ENCODE data around the gene RPS27. TPM values are rescaled to one million over a fixed set of nuclear protein-coding genes. Genes with fewer than 3 reads are reported as not detected.

Gene RPS27
- total and polyA plus RNA-seq, 2 of the 13 experiments (the other 11 are each of a cell fraction or from before 2014, with no cell fraction given) = 3,737 to 9,964 TPM

DNA sequence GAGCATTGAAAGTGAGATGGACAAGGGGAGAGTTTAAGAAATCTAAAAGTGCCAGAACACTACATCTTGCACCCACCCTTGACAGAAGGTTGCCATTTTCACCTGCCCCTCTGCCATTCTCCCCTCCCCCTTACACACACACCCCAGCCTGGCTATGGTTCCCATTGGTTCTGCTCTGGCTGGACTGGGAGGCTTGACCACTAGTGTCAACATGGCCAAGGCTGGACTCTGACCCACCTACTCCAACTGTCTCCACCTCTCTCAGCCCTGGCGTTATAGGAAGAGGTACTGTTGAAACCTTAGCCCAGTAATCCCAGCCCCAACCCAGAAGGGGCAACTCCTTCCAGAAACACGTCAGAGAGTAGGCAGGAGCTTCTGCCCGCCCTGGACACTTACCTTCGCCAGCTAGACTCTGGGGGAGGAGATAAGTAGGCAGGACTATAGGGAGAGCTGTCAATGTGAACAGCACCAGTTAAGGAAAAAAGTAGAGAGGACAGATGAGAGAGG lies 36.6 kb upstream of the RPS27 start (continued):
- TF ChIP-seq, protein P1, sequence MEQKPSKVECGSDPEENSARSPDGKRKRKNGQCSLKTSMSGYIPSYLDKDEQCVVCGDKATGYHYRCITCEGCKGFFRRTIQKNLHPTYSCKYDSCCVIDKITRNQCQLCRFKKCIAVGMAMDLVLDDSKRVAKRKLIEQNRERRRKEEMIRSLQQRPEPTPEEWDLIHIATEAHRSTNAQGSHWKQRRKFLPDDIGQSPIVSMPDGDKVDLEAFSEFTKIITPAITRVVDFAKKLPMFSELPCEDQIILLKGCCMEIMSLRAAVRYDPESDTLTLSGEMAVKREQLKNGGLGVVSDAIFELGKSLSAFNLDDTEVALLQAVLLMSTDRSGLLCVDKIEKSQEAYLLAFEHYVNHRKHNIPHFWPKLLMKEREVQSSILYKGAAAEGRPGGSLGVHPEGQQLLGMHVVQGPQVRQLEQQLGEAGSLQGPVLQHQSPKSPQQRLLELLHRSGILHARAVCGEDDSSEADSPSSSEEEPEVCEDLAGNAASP (CRISPR knock-in tag; IDR thresholded peaks at IDR 0.05; ENCODE audit: borderline replicate concordance) = peak; percentile 73; the same call in 1 of the 2 replicates
- TF ChIP-seq EHMT2 (IDR thresholded peaks at IDR 0.05; ENCODE audit: borderline replicate concordance, low read depth, low read length) (peak; percentile 86; the same call in 1 of the 2 replicates), ZNF138 (CRISPR knock-in tag; IDR thresholded peaks at IDR 0.05; ENCODE audit: low read depth) (no peak), POLR2A (IDR thresholded peaks at IDR 0.05; ENCODE audit: insufficient read depth in 1 of 2, low read depth in 2 of 2, low read length in 2 of 2) (peak in 1 of 2 experiments; percentile 44; a peak in 1 of 4 replicates), PAX8 (CRISPR knock-in tag; IDR thresholded peaks at IDR 0.05; ENCODE audit: borderline replicate concordance) (no peak), CCAR2 (optimal IDR thresholded peaks at IDR 0.05; ENCODE audit: low read depth, low read length) (no peak), ZNF431 (CRISPR knock-in tag; IDR thresholded peaks at IDR 0.05; ENCODE audit: borderline replicate concordance, low read depth) (no peak), FOXA3 (CRISPR knock-in tag; IDR thresholded peaks at IDR 0.05) (peak; percentile 98), HNF4G (IDR thresholded peaks at IDR 0.05; ENCODE audit: borderline replicate concordance, low read depth, low read length) (peak; percentile 76), HNF4G (CRISPR knock-in tag; IDR thresholded peaks at IDR 0.05; ENCODE audit: borderline replicate concordance, low read depth) (0 out of 2 replicates have a peak, but pooled peaks have one; percentile 73), ZNF652 (CRISPR knock-in tag; IDR thresholded peaks at IDR 0.05; ENCODE audit: borderline replicate concordance, low read depth) (no peak), ZNF552 (CRISPR knock-in tag; IDR thresholded peaks at IDR 0.05; ENCODE audit: borderline replicate concordance) (no peak), MTA1 (CRISPR knock-in tag; IDR thresholded peaks at IDR 0.05; ENCODE audit: borderline replicate concordance) (0 out of 2 replicates have a peak, but pooled peaks have one; percentile 27), SYNCRIP (IDR thresholded peaks at IDR 0.05; ENCODE audit: insufficient read depth, low read depth, low read length) (no peak), DMAP1 (CRISPR knock-in tag; IDR thresholded peaks at IDR 0.05) (0 out of 2 replicates have a peak, but pooled peaks have one; percentile 48), TBL1XR1 (IDR thresholded peaks at IDR 0.05; ENCODE audit: borderline replicate concordance, low read length, partially characterized antibody) (no peak), CBFB (CRISPR knock-in tag; IDR thresholded peaks at IDR 0.05) (peak; percentile 65; the same call in 1 of the 2 replicates), SMAD3 (CRISPR knock-in tag; IDR thresholded peaks at IDR 0.05) (no peak), CENPX (CRISPR knock-in tag; IDR thresholded peaks at IDR 0.05) (no peak), KAT8 (CRISPR knock-in tag; IDR thresholded peaks at IDR 0.05) (peak; percentile 50; the same call in 1 of the 2 replicates), ASH2L (IDR thresholded peaks at IDR 0.05; ENCODE audit: insufficient read length, low read depth, low read length) (peak; percentile 58), YEATS2 (CRISPR knock-in tag; IDR thresholded peaks at IDR 0.05; ENCODE audit: borderline replicate concordance) (peak; percentile 44; the same call in 1 of the 2 replicates), ZNF724P (CRISPR knock-in tag; IDR thresholded peaks at IDR 0.05; ENCODE audit: borderline replicate concordance) (no peak)
- TF ChIP-seq, protein P2, sequence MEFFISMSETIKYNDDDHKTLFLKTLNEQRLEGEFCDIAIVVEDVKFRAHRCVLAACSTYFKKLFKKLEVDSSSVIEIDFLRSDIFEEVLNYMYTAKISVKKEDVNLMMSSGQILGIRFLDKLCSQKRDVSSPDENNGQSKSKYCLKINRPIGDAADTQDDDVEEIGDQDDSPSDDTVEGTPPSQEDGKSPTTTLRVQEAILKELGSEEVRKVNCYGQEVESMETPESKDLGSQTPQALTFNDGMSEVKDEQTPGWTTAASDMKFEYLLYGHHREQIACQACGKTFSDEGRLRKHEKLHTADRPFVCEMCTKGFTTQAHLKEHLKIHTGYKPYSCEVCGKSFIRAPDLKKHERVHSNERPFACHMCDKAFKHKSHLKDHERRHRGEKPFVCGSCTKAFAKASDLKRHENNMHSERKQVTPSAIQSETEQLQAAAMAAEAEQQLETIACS (CRISPR knock-in tag; IDR thresholded peaks at IDR 0.05) = no peak
- TF ChIP-seq, protein P3, sequence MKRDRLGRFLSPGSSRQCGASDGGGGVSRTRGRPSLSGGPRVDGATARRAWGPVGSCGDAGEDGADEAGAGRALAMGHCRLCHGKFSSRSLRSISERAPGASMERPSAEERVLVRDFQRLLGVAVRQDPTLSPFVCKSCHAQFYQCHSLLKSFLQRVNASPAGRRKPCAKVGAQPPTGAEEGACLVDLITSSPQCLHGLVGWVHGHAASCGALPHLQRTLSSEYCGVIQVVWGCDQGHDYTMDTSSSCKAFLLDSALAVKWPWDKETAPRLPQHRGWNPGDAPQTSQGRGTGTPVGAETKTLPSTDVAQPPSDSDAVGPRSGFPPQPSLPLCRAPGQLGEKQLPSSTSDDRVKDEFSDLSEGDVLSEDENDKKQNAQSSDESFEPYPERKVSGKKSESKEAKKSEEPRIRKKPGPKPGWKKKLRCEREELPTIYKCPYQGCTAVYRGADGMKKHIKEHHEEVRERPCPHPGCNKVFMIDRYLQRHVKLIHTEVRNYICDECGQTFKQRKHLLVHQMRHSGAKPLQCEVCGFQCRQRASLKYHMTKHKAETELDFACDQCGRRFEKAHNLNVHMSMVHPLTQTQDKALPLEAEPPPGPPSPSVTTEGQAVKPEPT (CRISPR knock-in tag; IDR thresholded peaks at IDR 0.05; ENCODE audit: low read depth) = no peak
- TF ChIP-seq, protein P4, sequence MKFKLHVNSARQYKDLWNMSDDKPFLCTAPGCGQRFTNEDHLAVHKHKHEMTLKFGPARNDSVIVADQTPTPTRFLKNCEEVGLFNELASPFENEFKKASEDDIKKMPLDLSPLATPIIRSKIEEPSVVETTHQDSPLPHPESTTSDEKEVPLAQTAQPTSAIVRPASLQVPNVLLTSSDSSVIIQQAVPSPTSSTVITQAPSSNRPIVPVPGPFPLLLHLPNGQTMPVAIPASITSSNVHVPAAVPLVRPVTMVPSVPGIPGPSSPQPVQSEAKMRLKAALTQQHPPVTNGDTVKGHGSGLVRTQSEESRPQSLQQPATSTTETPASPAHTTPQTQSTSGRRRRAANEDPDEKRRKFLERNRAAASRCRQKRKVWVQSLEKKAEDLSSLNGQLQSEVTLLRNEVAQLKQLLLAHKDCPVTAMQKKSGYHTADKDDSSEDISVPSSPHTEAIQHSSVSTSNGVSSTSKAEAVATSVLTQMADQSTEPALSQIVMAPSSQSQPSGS (CRISPR knock-in tag; IDR thresholded peaks at IDR 0.05) = peak; percentile 49; the same call in 1 of the 2 replicates
